ENCODE data around the gene MNAT1. TPM values are rescaled to one million over a fixed set of nuclear protein-coding genes. Genes with fewer than 3 reads are reported as not detected.

MNAT1 gene
- total RNA-seq, 1 donor from 2014 or later = 39.1 TPM

GRCh38 chr14:60732840-60733483 is 1.6 kb upstream of the MNAT1 start:
- H3K27me3 Mint-ChIP-seq (ENCODE audit: low read depth) = peaks cover 50% of the 10 kb centered on the region
- H3K4me1 Mint-ChIP-seq = peaks cover 20% of the 10 kb centered on the region
- H3K4me3 Mint-ChIP-seq = peak overlapping the region; percentile 35
- H3K9me3 Mint-ChIP-seq = no peaks in the 10 kb centered on the region
- DNase-seq (ENCODE audit: low read depth, low spot score) = no peak
- no peaks in the 10 kb centered on the region for H3K36me3 Mint-ChIP-seq (ENCODE audit: low read depth)
- TF ChIP-seq CTCF (conservative IDR thresholded peaks at IDR 0.05) = no peak
- H3K27ac Mint-ChIP-seq (ENCODE audit: unreplicated experiment) = no peak overlapping the region

GRCh38 chr14:60735416-60735815 is 855 bp downstream of the MNAT1 start:
- H3K27ac Mint-ChIP-seq (ENCODE audit: unreplicated experiment) = no peak overlapping the region
- peaks cover 20% of the 10 kb centered on the region for H3K4me1 Mint-ChIP-seq
- H3K9me3 Mint-ChIP-seq = no peaks in the 10 kb centered on the region
- peak overlapping the region; percentile 99 for H3K4me3 Mint-ChIP-seq
- H3K36me3 Mint-ChIP-seq (ENCODE audit: low read depth) = no peaks in the 10 kb centered on the region
- DNase-seq (ENCODE audit: low read depth, low spot score) = no peak
- H3K27me3 Mint-ChIP-seq (ENCODE audit: low read depth) = peaks cover 26% of the 10 kb centered on the region
- no peak for TF ChIP-seq CTCF (conservative IDR thresholded peaks at IDR 0.05)

GRCh38 chr14:60736494-60736893 is 1.9 kb downstream of the MNAT1 start:
- Mint-ChIP-seq H3K4me1 (peaks cover 20% of the 10 kb centered on the region), H3K27ac (ENCODE audit: unreplicated experiment) (no peak overlapping the region), H3K27me3 (ENCODE audit: low read depth) (peaks cover 16% of the 10 kb centered on the region), H3K36me3 (ENCODE audit: low read depth) (no peaks in the 10 kb centered on the region), H3K9me3 (no peaks in the 10 kb centered on the region), H3K4me3 (peak overlapping the region; percentile 99)
- DNase-seq (ENCODE audit: low read depth, low spot score) = no peak
- no peak for TF ChIP-seq CTCF (conservative IDR thresholded peaks at IDR 0.05)

GRCh38 chr14:60738843-60739508 is 4.4 kb downstream of the MNAT1 start:
- Mint-ChIP-seq H3K4me3 (no peak overlapping the region), H3K27me3 (ENCODE audit: low read depth) (no peaks in the 10 kb centered on the region), H3K36me3 (ENCODE audit: low read depth) (no peaks in the 10 kb centered on the region), H3K27ac (ENCODE audit: unreplicated experiment) (no peak overlapping the region), H3K9me3 (peaks cover 2% of the 10 kb centered on the region), H3K4me1 (peaks cover 20% of the 10 kb centered on the region)
- TF ChIP-seq CTCF (conservative IDR thresholded peaks at IDR 0.05) = no peak
- DNase-seq (ENCODE audit: low read depth, low spot score) = no peak

GRCh38 chr14:60744566-60744965 is 10.0 kb downstream of the MNAT1 start:
- H3K36me3 Mint-ChIP-seq (ENCODE audit: low read depth) = no peaks in the 10 kb centered on the region
- no peaks in the 10 kb centered on the region for H3K27me3 Mint-ChIP-seq (ENCODE audit: low read depth)
- no peak overlapping the region for H3K27ac Mint-ChIP-seq (ENCODE audit: unreplicated experiment)
- no peak for TF ChIP-seq CTCF (conservative IDR thresholded peaks at IDR 0.05)
- H3K9me3 Mint-ChIP-seq = peaks cover 2% of the 10 kb centered on the region
- DNase-seq (ENCODE audit: low read depth, low spot score) = no peak
- no peak overlapping the region for H3K4me3 Mint-ChIP-seq
- H3K4me1 Mint-ChIP-seq = no peaks in the 10 kb centered on the region

Data from neural crest cell (in vitro differentiated cells).